GM19239 (cell line): ENCODE data around the gene PDHA1.

Source experiments
- DNase-seq: peaks from one replicate; pipeline ENCODE4 v3.0.0; 2011; ENCODE audit warnings: low spot score; ENCODE audit not compliant: insufficient read length
- FAIRE-seq: peaks from 2 replicates; lab custom pipeline; 2011; peaks lifted over from hg19 to GRCh38; lab: Jason Lieb, UNC

PDHA1 gene

GRCh38 chrX:19372547-19373331 is 29.0 kb downstream of the PDHA1 start:
- FAIRE-seq, result no peak

DNA sequence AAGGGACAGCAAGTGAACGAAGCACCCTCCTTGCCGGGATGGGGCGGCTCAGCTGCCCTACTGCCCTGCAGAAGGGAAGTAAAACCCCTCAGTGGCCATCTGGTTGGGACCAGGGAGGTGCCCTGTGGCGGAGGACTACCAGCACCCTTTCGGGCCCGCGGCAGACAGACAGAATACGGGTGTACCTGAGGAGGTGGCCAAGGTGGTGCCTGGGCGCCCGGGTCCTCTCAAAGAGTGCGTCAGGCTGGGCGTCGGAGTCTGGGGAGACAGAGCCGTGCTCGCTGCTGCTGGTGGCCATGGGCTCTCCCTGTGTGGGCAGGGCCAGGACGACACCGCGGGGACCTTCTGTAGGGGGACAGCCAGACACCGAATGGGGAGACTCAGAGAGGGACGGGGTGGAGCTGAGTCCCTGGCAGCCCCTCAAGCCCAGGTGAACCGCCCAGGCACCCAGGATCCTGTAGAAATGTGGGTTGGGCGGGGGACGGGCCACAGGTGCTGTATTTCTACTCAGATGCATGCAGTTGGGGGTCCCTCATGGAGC is 29.7 kb downstream of the PDHA1 start:
- no peak for DNase-seq
- no peak for FAIRE-seq

More at GRCh38 chrX:19372547-19373331, 29.0 kb downstream of the PDHA1 start:
- DNase-seq, result no peak

GRCh38 chrX:19375546-19375945 is 31.8 kb downstream of the PDHA1 start:
- FAIRE-seq, result no peak
- no peak for DNase-seq

DNA sequence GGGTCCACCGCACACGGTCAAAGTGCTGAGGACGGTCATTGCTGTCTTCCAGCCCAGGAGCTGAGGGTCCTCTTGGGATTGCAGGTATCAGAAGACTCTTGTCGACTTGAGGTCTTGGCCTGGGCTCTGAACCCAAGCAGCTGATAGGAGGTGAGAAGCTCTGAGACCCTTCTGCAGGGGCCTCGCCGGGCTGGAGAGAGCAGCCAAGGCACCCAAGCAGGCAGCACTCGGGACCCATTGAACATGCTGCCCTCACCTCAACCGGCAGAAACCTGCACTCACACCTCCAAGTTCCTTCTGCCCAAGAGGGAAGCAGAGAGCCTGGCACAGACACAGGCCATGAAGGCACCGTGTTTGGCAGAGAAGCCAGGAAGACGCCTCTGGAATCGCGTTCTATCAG is 34.1 kb downstream of the PDHA1 start:
- DNase-seq, result no peak
- FAIRE-seq, result no peak

DNA sequence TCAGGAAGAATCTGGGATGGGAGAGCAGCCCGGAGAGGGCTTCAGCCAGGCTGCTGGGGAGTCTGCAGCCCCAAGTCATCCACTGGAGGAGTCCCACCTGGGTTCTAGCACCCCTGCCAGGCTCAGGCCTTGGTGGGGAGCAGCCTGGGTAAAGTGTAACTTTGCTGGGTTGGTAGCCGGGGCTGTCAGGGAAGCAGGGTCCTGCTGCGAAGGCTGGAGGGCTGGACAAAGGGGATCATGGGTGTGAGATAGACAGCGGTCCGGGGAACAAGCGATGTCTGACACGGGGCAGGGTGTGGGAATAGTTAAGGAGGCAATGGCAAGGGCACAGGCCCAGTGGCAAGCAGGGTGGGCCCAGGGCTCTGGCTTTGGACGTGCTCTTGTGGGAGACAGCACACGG is 37.6 kb downstream of the PDHA1 start:
- FAIRE-seq, result no peak
- no peak for DNase-seq

DNA sequence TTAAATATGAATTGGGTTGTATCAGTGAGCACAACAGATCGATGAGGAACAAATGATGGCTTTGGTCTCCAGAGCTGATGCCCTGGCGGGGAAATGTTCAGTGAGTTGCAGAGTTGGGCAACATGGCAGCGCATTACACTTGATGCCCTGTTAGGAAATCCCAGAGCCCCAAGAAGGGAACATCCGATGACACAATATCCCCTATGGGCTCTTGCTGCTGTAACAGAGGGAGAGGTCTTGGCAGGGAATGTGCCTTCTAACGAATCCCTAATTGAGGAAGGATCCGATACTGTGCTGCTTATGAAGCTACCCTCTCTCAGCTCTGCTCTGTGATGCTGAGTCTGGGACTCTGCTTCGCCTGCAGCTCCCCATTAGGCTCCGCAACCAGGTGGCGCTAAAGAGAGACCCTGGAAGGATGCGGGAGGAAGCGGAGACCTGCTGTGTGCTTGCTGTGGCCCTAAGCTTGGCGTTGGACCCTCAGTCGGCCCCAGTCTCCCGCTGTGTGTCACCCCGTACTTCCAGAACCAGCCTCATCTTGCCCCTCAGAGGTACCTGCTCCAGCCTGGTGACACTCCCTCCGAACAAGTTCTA is 38.9 kb downstream of the PDHA1 start:
- DNase-seq (peak; percentile 42), FAIRE-seq (peak; percentile 64)

GRCh38 chrX:19386679-19387078 is 43.0 kb downstream of the PDHA1 start:
- FAIRE-seq, result no peak
- DNase-seq, result no peak

DNA sequence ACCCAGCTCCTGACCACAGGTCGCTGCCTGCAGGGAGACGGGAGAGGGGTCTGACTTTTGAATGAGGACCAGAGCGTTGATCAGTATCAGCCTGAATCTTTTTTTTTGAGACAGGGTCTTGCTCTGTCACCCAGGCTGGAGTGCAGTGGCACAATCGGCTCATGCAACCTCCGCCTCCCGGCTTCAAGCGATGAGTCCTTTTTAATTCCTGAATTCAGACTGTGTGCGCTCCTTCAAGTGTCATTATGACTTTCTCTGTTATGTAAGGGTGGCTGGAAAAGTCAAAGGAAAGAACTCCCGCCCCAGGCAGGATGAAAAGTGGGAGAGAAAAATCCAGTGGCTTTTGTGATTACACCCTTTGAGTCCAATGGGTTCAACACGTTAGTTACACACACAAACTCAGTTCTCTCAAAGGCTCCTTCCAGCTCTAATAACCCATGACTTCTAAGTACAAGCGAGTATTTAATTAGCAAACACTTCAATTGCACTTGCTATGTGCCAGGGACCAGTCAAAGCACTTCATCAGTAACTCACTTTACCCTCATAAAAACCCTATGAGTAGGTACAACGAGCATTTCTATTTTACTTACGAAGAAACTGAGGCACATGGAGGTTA is 44.4 kb downstream of the PDHA1 start:
- FAIRE-seq (no peak), DNase-seq (no peak)

GRCh38 chrX:19388741-19389140 is 45.0 kb downstream of the PDHA1 start:
- no peak for DNase-seq
- no peak for FAIRE-seq

- FAIRE-seq, result no peak
- DNase-seq, result no peak
Measured at GRCh38 chrX:19389227-19389845, 45.6 kb downstream of the PDHA1 start.

- DNase-seq, result no peak
- FAIRE-seq, result no peak
Measured at GRCh38 chrX:19392078-19392477, 48.4 kb downstream of the PDHA1 start.

- DNase-seq (no peak), FAIRE-seq (no peak)
Measured at GRCh38 chrX:19392703-19393102, 49.0 kb downstream of the PDHA1 start.

DNA sequence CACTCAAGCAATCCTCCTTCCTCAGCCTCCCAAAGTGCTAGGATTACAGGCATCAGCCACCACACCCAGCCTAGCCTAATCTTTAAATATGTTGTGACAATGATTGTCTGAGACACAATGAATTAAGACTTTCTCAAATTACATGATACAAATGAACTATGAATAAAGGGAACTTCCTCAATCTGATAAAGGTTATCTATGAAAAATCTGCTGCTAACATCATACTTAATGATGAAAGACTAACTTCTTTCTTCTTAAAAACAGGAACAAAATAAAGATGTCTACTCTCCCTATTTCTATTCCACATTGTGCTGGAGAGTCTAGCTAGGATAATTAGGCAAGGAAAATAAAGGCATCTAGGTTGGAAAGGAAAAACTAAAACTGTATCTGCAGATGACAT is 60.0 kb downstream of the PDHA1 start:
- FAIRE-seq (no peak), DNase-seq (no peak)

DNA sequence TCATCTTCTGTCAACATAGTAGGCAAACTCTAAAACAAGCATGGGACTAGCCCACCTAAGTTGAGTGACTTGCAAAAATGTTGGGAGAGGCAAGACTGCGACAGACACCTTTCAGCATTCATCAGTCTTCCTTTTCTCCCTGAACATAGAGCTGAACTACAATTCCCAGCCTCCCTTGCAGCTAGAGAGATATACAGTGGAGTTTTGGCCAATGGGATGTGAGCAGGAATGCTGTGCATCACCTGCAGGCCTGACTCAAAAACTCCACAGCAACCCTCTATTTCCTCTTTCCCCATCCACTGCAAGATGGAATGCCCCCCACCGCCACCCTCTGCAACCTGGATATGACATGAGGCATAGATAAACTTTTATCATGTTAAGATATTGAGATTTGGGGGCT is 66.5 kb downstream of the PDHA1 start:
- FAIRE-seq (no peak), DNase-seq (no peak)
